ENCODE results near the gene CARMIL1.
"Not testable (repeated sequence)": the region's sequence is repeated elsewhere in the genome, so short reads cannot be mapped to it uniquely, and the experiment has no call there.

CARMIL1 gene

DNA sequence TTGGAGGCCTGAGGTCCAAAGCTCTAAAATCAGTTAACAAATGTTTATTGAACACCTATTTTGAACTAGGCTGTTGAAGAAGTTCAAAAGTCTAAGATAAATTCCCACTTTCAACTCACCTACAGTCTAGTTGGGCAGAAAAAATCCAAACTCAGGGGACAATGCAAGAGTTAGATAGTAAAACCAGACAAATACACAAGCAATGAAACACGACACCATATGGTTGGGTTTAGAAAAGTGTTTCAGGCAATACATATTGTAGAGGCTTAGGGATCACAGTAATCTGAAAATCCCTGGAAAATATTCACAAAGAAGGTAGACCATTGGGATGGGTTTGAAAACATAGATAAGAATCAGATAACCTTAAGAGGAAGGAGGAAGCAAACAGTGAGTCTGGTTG is 1.3 kb upstream of the CARMIL1 start:
- peak; percentile 64 for DNase-seq

GRCh38 chr6:25278261-25278913 is 787 bp upstream of the CARMIL1 start:
- DNase-seq: peak; percentile 86

- DNase-seq: peak; percentile 85
These were observed 672 bp downstream of the CARMIL1 start for GRCh38 chr6:25279748-25280343.

DNA sequence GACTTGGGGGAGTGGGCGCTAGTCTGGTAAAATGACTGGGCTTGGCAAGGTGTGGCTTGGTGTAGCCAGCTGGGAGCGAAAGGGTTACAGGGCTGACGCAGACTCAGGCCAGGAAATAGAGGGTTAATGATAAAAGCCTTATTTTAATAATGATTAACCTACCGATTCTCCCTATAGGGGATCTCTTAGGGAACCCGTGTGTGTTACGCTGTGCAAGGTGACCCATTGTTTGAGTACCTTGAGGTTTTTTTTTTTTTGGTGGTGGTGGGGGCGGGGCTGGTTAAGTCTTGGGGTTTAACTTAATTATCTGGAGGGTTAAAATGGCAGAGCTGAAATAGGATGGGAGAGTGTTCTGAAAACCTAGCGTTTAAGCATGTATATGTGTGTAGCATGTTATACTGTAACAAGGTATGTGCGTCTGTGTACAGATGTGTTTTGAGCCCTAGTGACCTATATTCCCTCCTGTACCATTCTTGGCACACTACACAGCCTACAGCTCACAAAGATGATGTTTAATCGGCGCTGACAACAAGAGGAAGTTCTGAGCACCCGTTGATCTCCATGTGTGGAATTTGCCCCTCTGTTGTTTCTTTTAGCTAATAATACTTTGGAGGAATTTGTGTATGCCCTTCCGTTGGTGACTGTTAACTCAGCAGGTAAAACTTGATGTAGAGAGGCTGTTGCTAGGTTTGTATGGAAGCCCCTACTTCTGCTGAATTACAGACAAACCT is 1.3 kb downstream of the CARMIL1 start:
- peak; percentile 85 for DNase-seq

DNA sequence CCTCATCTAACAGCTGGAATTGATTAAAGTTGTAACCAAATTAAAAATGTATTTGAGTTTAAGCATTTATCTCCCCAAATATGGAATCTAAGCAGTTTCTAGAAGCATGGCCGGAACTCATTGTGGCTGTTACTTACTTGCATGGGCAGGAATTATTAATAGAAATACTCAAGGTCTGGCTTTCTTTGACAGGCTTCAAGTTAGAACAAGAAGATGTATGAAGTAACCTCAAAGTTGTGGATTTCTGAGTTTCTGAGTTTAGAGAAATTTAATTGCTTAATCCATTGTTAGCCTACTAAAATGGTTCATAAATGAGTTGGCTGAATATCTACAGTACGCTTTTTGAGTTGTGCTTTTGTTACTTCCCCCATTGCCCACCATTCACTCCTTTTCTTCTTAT is 7.7 kb downstream of the CARMIL1 start:
- DNase-seq: no peak

DNA sequence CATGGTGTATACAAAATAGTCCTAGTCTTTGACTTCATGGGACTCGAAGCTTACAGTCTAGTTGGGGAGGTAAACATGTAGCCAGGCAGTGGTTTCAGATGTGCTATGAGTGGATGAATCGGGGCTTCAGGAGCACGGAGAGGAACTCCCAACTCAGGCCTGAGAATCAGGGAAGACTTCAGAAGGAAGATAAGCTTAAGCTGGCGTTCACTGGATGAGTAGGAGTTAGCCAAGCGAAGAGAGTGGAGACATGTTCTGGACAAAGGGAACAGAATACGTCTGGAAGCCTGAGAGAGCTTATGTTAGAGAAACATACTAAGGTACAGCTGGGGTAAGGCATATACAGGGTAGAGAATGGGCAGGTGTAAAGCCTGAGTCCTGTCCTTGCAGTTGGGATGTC is 8.8 kb downstream of the CARMIL1 start:
- no peak for DNase-seq

DNA sequence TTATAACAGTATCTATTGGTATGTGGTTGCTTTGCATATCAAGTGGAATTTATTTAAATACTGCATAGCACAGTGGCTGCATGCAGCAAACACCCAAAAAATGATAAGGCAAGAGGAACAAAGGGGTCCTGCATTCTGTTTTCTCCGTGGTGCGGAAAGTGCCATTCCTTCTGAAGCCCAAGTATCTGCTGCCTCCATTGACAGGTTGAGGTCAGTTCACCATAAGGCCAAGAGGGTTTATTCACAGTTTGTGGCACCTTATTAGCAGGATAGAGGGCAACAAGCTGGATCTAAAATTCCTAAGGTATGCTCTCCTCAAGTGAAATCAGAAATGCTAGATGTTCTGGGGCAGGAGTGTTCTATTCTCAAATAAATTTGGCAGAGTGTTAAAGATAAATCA is 9.3 kb downstream of the CARMIL1 start:
- DNase-seq: no peak

- no peak for DNase-seq
These were observed 11.3 kb downstream of the CARMIL1 start for GRCh38 chr6:25290306-25291060.

- peak; percentile 53 for DNase-seq
These were observed 13.2 kb downstream of the CARMIL1 start for GRCh38 chr6:25292384-25292783.

GRCh38 chr6:25295651-25296050 is 16.5 kb downstream of the CARMIL1 start:
- no peak for DNase-seq

DNA sequence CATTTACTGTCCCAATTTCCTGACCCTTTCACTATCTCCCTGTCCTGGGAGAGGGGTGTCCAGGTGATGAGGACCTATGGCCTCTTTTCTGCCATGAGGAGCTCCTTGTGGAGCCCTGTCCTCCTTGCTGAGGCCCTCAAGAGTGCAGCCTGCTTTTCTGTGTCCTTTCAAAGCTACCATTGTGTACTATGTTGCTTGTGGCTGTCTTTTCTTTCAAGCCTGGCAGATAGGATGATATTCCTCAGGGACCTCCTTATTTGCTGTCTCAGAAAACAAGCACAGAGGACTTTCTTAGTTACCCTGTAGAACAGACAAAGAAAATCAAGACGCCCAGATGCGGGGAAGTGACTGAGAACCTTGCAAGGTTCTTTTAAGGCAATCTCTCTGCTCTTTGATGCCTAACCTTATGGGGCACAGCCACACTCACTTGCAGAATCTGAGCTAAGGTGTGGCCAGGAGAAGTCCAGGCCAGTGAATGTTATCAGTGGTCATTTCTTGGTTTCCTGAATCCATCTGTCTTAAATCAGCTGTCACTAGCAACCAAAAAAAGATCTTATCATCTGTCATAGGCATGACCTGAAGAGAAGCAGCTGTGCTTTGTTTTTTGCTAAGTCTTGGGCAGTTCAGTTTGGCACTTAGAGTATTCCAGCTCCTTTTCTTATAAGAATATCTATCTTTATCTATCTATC is 17.2 kb downstream of the CARMIL1 start:
- no peak for DNase-seq

DNA sequence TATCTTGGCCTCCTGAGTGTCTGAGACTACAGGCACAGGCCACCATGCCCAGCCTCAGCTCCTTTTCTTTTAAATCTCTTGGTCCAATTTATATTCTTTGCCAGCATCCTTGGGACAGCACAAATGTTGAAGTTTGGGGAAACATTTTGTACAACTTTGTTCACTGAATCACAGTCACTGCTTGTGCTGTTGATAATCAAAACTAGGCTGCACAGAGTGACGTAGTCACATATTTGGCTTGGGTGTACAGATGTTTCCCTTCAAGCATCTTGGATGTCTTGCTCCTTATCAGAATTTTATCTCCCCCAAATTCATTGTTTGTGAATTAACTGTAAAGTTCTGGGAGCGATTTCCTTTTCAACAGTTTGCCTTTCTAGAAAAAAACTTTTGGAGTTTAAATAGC is 17.9 kb downstream of the CARMIL1 start:
- DNase-seq: no peak

DNA sequence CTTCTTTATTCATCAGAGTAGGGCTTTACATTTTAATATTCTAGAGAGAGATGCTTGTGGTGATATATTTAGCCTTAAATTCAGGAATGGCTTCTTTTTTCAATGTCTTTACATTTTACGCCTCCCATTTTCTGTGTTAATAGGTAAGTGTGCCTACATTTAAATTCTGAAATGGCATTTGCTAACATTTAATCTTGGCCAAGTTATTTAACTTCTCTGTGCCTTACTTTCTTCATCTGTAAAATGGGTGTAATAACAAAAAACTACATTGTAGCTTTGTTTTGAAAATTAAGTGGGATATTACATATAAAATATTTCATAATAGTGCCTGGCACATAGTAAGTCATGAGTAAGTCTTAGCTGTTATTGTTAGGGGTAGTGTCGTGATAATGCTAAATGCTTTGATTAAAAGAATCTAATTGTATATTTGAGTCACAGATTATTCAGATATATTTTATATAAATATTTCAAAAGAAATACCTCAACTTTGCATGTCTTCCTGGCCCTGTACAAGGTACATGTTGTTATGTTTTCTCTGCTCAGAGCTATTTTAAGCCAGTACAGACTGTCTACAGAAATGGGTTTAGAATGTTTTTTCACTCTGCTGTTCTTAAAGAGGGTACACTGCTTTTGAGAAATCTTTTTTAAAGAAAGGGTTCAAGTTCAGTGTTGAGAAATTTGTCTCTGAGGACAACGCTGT is 18.8 kb downstream of the CARMIL1 start:
- DNase-seq: no peak

DNA sequence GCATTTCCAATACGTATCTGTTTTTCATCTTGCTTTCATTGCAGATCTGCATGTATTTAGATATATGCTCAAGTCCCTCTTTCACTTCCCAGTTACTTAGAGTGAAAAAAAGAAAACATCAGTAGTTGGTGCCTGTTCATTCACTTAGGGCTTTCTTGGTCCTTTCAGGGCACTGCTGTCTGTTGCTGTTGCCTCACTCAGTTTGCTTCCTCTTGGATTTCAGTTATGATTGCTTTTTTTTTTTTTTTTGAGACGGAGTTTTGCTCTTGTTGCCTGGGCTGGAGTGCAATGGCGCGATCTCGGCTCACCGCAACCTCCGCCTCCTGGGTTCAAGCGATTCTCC is 19.3 kb downstream of the CARMIL1 start:
- not testable (repeated sequence) for DNase-seq

DNA sequence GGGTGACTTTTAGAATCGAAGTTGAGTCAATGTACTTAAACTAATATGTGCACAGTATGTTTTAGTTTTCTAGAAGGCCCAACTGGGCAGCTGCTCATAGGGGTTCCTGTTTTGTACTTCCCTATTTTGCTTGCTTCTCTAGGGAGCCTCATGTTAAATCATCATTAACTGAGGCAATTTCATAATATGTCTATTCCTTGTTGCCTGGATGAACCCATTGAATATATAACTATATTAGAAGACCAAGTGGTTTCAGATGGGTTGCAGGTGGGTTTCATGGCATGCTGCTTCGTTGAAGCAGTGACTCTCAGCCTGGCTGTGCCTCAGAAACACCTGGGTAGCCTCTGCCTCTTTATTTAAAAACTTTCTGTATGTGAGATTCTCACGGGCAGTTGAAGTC is 22.2 kb downstream of the CARMIL1 start:
- no peak for DNase-seq

DNA sequence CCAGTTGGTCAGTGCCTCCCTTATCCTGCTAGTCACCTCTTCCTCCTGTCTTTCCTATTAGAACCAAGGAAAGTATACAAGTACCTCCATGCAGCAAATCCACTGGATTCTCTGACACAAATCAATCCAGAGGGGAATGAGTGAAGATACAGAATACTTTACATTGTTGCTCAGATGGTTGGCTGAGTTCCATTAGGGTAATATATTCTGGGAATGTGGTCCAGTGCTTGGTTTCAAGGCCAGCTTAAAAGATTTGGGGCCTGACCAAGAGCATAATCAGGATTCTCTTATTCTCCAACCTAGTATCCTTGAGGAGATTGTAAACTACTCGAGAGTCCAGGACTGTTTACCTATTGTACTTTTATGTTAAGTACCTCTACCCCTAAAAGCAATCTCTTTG is 23.0 kb downstream of the CARMIL1 start:
- DNase-seq: no peak

DNA sequence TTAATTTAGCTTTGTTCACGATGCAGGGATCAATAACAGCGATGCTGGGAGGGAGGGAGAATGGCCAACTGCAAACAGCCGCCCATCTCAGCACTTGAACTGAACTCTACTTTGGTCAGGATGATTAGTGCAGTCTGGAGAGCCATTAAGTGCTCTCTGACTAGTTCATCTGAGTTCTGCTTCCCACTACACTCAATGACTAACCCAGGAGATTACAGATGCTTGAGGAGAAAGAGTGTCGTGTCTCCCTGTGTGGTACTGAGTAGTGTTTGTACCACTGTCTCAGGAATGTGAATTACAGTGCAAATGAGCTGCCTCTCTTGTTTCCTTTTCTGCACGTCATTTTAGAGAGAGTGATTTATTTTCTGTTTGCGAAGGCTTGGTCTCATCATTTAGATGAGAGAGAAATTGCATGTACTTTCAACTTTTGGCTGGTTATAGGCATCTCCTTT is 23.5 kb downstream of the CARMIL1 start:
- peak; percentile 57 for DNase-seq

GRCh38 chr6:25303254-25303653 is 24.1 kb downstream of the CARMIL1 start:
- DNase-seq: no peak

DNA sequence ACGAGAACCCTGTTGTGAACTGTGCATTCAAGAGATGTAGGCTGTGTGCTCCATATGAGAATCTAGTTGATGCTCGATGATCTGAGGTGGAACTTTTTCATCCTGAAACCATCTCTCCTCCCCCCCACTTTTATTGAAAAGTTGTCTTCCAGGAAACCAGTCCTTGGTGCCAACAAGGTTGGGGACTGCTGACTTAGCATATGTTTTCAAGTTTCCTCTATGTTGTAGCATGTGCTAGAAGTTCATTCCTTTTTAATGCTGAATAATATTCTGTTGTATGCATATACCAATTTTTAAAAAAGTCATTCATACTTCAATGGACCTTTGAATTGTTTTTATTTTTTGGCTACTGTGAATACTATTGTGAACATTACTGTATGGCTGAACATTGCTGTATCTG is 27.2 kb downstream of the CARMIL1 start:
- DNase-seq: no peak

DNA sequence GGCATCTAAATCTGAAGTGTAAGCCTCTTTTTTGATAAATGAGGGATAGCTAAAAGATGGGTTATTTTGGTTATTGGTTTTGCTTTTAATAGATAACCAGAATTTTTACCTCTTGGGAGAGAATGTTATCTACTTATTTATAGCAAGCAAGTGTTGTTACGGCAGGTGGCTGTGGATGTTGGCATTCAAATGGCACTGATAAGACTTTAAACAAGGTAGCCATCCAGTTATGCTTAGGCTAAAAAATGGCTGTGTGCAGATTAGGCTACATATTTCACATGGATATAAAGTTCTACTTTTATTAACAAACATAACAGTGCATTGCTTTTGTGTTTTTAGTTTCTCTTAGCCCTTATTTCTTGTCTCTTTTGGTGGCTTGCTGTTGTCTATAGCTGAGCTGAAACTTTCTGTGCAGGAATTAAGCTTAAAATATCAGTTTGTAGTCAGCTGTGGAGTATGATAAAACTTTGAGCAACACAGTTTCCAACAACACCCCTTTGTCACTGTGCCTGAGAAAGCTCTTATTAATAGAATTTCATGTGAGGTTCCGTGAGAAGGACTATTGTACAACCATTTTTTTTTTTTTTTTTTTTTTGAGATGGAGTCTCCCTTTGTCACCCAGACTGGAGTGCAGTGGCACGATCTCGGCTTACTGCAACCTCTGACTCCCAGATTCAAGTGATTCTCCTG is 28.8 kb downstream of the CARMIL1 start:
- no peak for DNase-seq

DNA sequence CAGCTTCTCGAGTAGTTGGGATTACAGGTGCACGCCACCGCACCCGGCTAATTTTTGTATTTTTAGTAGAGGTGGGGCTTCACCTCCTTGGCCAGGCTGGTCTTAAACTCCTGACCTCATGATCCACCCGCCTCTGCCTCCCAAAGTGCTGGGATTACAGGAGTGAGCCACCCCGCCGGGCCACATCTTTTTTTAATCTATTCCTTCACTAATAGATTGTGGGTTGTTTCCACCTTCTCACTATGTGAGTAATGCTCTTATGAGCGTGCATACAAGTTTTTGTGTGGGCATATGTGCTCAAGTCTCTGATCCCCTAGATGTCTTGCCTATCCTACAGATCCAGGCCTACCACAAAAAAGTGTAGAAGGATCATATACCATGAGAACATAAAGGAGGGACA is 30.7 kb downstream of the CARMIL1 start:
- no peak for DNase-seq

DNA sequence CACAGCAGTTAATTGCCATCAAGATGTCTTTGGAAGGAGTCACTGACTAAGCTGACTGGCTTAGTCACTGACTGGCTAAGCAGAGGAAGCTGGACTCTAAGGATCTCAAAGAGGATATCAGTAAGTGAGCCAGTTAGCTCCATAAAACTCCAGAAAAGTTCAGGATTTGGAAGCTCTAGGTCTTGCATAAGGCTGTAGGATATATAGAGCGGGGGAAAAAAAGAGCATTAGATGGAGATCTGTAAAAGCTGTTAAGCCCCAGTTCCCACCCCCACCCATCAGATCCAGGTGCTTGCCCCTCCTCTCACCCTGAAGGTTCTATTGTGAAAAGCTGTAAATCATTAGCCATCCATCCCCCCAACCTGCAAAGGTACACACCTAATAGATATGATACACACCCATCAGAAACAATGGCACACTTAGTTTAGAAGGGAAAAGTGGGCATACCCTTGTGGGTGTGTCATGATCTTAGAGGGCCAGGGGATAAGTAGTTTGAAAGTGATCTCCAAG is 32.2 kb downstream of the CARMIL1 start:
- DNase-seq: peak; percentile 72
